Peyer's patch (tissue), 4 donors: ENCODE measurements around the gene EYA4. TPM values are rescaled to one million over a fixed set of nuclear protein-coding genes. Genes with fewer than 3 reads are reported as not detected.

Experiments
- DNase-seq, 3 donors: peaks; one replicate each; pipeline ENCODE4 v3.0.0-alpha.2; 2017 to 2019
- H3K27ac ChIP-seq, 4 donors: fragments of 200-600 bp; sonication (generic); one replicate each; pipeline ENCODE4 v1.5.1; 2016 to 2019
- H3K27me3 ChIP-seq, 2 donors: fragments of 200-600 bp; sonication (generic); one replicate each; pipeline ENCODE4 v1.5.1; 2019
- H3K36me3 ChIP-seq, 3 donors: fragments of 200-600 bp; sonication (generic); one replicate each; pipeline ENCODE4 v1.5.1; 2016 to 2019
- H3K4me1 ChIP-seq, 4 donors: fragments of 200-600 bp; sonication (generic); one replicate each; pipeline ENCODE4 v1.5.1; 2016 to 2019
- H3K4me3 ChIP-seq, 4 donors: fragments of 200-600 bp; sonication (generic); 1 replicate in 3 of 4; 2 replicates in 1 of 4; pipeline ENCODE4 v1.5.1; 2016 to 2019; ENCODE audit warnings: mild to moderate bottlenecking in 1 of 4
- H3K9me3 ChIP-seq, 4 donors: fragments of 200-600 bp; sonication (generic); one replicate each; pipeline ENCODE4 v1.5.1; 2016 to 2019; ENCODE audit warnings: mild to moderate bottlenecking in 1 of 4
- POLR2A ChIP-seq, 2 donors: fragments of 450-650 bp; IDR thresholded peaks; one replicate each; pipeline ENCODE4 v1.5.1; 2017; ENCODE audit warnings: antibody characterized with exemption in 2 of 2, mild to moderate bottlenecking in 2 of 2, moderate library complexity in 2 of 2
- total RNA-seq, 4 donors: library from RNA; depleted of rRNA; stranded (reverse); fragments of >200 nt; gene quantifications; one replicate each; pipeline ENCODE4 v1.1.0, GENCODE V29; 2016
- TF ChIP-seq, protein P1 (sequence below), 6 experiments: fragments of 450-650 bp in 4 of 6; fragments of 200-600 bp in 2 of 6; sonication (generic) in 1 of 6; IDR thresholded peaks; one replicate each; pipeline ENCODE4 v1.5.1; 2017 to 2019; ENCODE audit warnings: antibody characterized with exemption in 6 of 6, mild to moderate bottlenecking in 3 of 6, moderate library complexity in 1 of 6

Gene EYA4
- total RNA-seq, 4 donors from 2014 or later = 0.19 to 3.3 (median 1.3) TPM; not detected in 1

- H3K4me1 ChIP-seq = no peaks in the 10 kb centered on the region
- H3K27me3 ChIP-seq = no peaks in the 10 kb centered on the region
- H3K9me3 ChIP-seq = no peaks in the 10 kb centered on the region
- DNase-seq = no peak
- no peak for TF ChIP-seq POLR2A (IDR thresholded peaks at IDR 0.05)
- TF ChIP-seq, protein P1, sequence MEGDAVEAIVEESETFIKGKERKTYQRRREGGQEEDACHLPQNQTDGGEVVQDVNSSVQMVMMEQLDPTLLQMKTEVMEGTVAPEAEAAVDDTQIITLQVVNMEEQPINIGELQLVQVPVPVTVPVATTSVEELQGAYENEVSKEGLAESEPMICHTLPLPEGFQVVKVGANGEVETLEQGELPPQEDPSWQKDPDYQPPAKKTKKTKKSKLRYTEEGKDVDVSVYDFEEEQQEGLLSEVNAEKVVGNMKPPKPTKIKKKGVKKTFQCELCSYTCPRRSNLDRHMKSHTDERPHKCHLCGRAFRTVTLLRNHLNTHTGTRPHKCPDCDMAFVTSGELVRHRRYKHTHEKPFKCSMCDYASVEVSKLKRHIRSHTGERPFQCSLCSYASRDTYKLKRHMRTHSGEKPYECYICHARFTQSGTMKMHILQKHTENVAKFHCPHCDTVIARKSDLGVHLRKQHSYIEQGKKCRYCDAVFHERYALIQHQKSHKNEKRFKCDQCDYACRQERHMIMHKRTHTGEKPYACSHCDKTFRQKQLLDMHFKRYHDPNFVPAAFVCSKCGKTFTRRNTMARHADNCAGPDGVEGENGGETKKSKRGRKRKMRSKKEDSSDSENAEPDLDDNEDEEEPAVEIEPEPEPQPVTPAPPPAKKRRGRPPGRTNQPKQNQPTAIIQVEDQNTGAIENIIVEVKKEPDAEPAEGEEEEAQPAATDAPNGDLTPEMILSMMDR (IDR thresholded peaks at IDR 0.05) = no peak
- no peaks in the 10 kb centered on the region for H3K36me3 ChIP-seq
- no peak overlapping the region for H3K4me3 ChIP-seq
- H3K27ac ChIP-seq = no peak overlapping the region
Observed at GRCh38 chr6:133203344-133203697, 37.8 kb upstream of the EYA4 start.

GRCh38 chr6:133205304-133205703, 35.9 kb upstream of the EYA4 start:
- Histone ChIP-seq H3K9me3 (no peaks in the 10 kb centered on the region), H3K27me3 (no peaks in the 10 kb centered on the region), H3K4me1 (no peaks in the 10 kb centered on the region), H3K4me3 (no peak overlapping the region), H3K27ac (no peak overlapping the region), H3K36me3 (no peaks in the 10 kb centered on the region)
- TF ChIP-seq, protein P1 (IDR thresholded peaks at IDR 0.05) = no peak
- TF ChIP-seq POLR2A (IDR thresholded peaks at IDR 0.05) = no peak
- DNase-seq = no peak

- no peaks in the 10 kb centered on the region for H3K36me3 ChIP-seq
- no peaks in the 10 kb centered on the region for H3K27me3 ChIP-seq
- no peaks in the 10 kb centered on the region for H3K9me3 ChIP-seq
- no peak overlapping the region for H3K27ac ChIP-seq
- H3K4me1 ChIP-seq = no peaks in the 10 kb centered on the region
- H3K4me3 ChIP-seq = no peak overlapping the region
- no peak for DNase-seq
- TF ChIP-seq POLR2A (IDR thresholded peaks at IDR 0.05) = no peak
- TF ChIP-seq, protein P1 (IDR thresholded peaks at IDR 0.05) = no peak
Observed at GRCh38 chr6:133206942-133207341, 34.2 kb upstream of the EYA4 start.

- DNase-seq = no peak
- no peaks in the 10 kb centered on the region for H3K9me3 ChIP-seq
- no peak overlapping the region for H3K27ac ChIP-seq
- no peak overlapping the region for H3K4me3 ChIP-seq
- no peaks in the 10 kb centered on the region for H3K36me3 ChIP-seq
- H3K27me3 ChIP-seq = no peaks in the 10 kb centered on the region
- no peak for TF ChIP-seq POLR2A (IDR thresholded peaks at IDR 0.05)
- TF ChIP-seq, protein P1 (IDR thresholded peaks at IDR 0.05) = no peak
- H3K4me1 ChIP-seq = no peaks in the 10 kb centered on the region
Observed at GRCh38 chr6:133207754-133208153, 33.4 kb upstream of the EYA4 start.

GRCh38 chr6:133208183-133208755, 32.9 kb upstream of the EYA4 start:
- Histone ChIP-seq H3K4me1 (no peaks in the 10 kb centered on the region), H3K9me3 (no peaks in the 10 kb centered on the region), H3K36me3 (no peaks in the 10 kb centered on the region), H3K27me3 (no peaks in the 10 kb centered on the region), H3K27ac (no peak overlapping the region), H3K4me3 (no peak overlapping the region)
- TF ChIP-seq, protein P1 (IDR thresholded peaks at IDR 0.05) = no peak
- no peak for TF ChIP-seq POLR2A (IDR thresholded peaks at IDR 0.05)
- no peak for DNase-seq

DNA sequence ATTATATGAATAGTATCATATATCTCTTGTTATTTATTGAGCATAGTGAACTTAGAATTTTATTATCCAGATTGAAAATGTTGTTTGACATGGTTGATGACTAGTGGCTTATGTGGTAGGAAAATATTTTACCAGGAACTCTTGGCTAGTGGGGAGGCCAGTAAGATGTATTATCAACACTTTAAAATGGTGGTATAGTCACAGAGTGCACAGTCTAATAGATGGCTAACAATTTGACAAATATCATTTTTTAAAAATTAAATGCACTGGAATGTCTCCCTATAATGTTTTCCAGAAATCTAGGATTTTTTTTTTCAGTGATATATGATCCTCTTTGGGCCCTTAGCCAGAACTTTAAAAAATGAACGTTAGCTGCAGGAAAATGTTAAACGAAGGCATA, 26.9 kb upstream of the EYA4 start:
- DNase-seq = no peak
- H3K27ac ChIP-seq = no peak overlapping the region
- H3K36me3 ChIP-seq = no peaks in the 10 kb centered on the region
- H3K27me3 ChIP-seq = no peaks in the 10 kb centered on the region
- H3K4me1 ChIP-seq = no peaks in the 10 kb centered on the region
- no peaks in the 10 kb centered on the region for H3K9me3 ChIP-seq
- H3K4me3 ChIP-seq = no peak overlapping the region
- no peak for TF ChIP-seq POLR2A (IDR thresholded peaks at IDR 0.05)
- TF ChIP-seq, protein P1 (IDR thresholded peaks at IDR 0.05) = no peak
